ENCODE results near the gene GOLGA8K. TPM values are rescaled to one million over a fixed set of nuclear protein-coding genes. Genes with fewer than 3 reads are reported as not detected.
"Not testable (repeated sequence)": the region's sequence is repeated elsewhere in the genome, so short reads cannot be mapped to it uniquely, and the experiment has no call there.

GOLGA8K gene
- total RNA-seq, 1 experiment from 2014 or later: 0.85 TPM

GRCh38 chr15:32361662-32362061 is 41.4 kb downstream of the GOLGA8K start:
- H3K4me1 Mint-ChIP-seq; H3K4me1 ChIP-seq (ENCODE audit: insufficient read depth, low read length); H3T11ph ChIP-seq (ENCODE audit: low read length); H3K14ac ChIP-seq (ENCODE audit: insufficient read depth, low read length); H3K23me2 ChIP-seq (ENCODE audit: insufficient read length, low read depth, low read length, poor library complexity, severe bottlenecking); H4K20me1 ChIP-seq (ENCODE audit: control insufficient read depth, insufficient read depth, insufficient read length); H3K27ac ChIP-seq (ENCODE audit: insufficient read length, low read depth, low read length); H3K4ac ChIP-seq (ENCODE audit: low read depth, low read length); H3K4me3 Mint-ChIP-seq; H2BK5ac ChIP-seq (ENCODE audit: insufficient read length, low read length); H3K27me3 Mint-ChIP-seq (ENCODE audit: low read depth); H3K23ac ChIP-seq (ENCODE audit: insufficient read length, low read depth, low read length); H3K4me2 ChIP-seq (ENCODE audit: insufficient read depth, insufficient read length, low read length); H2BK120ac ChIP-seq (ENCODE audit: low read depth, low read length, poor library complexity, severe bottlenecking); H3K79me2 ChIP-seq (ENCODE audit: insufficient read depth, low read length); H3K27ac Mint-ChIP-seq; H3K36me3 Mint-ChIP-seq (ENCODE audit: insufficient read depth in 1 of 3, low read depth in 3 of 3); H2BK12ac ChIP-seq (ENCODE audit: insufficient read length, low read depth, low read length); H2BK15ac ChIP-seq (ENCODE audit: low read depth, low read length); H2AK5ac ChIP-seq (ENCODE audit: insufficient read length, low read length); H3K9me3 Mint-ChIP-seq; H2BK20ac ChIP-seq (ENCODE audit: low read depth, low read length, poor library complexity, severe bottlenecking); H4K5ac ChIP-seq (ENCODE audit: insufficient read length, low read depth, low read length); DNase-seq; H3K79me1 ChIP-seq (ENCODE audit: insufficient read depth, low read depth, low read length, poor library complexity, severe bottlenecking); H3K9me3 ChIP-seq (ENCODE audit: control insufficient read depth, low read depth, low read length); H3K27me3 ChIP-seq (ENCODE audit: insufficient read depth, low read length); H4K8ac ChIP-seq (replicated peaks; ENCODE audit: insufficient read length, low read depth, low read length); H3K9ac ChIP-seq (ENCODE audit: extremely low read depth, insufficient read length, low read length); H4K91ac ChIP-seq (ENCODE audit: insufficient read length, low read depth, low read length); H3K18ac ChIP-seq (ENCODE audit: insufficient read length, low read depth, low read length); H3K56ac ChIP-seq (ENCODE audit: insufficient read length, low read depth, low read length); H2AFZ ChIP-seq (ENCODE audit: low read length): not testable (repeated sequence)
- no CpG with 5 or more reads among the region's 4 CpGs for WGBS (ENCODE audit: extremely low coverage, insufficient read length, low lambda C conversion rate)

GRCh38 chr15:32358462-32358861 is 44.6 kb downstream of the GOLGA8K start:
- H2BK120ac ChIP-seq (ENCODE audit: low read depth, low read length, poor library complexity, severe bottlenecking); H3T11ph ChIP-seq (ENCODE audit: low read length); H3K23ac ChIP-seq (ENCODE audit: insufficient read length, low read depth, low read length); H3K4me1 Mint-ChIP-seq; H3K4me1 ChIP-seq (ENCODE audit: insufficient read depth, low read length); H3K27ac ChIP-seq (ENCODE audit: insufficient read length, low read depth, low read length); H3K4me3 Mint-ChIP-seq; H4K91ac ChIP-seq (ENCODE audit: insufficient read length, low read depth, low read length); H3K27ac Mint-ChIP-seq; H2BK15ac ChIP-seq (ENCODE audit: low read depth, low read length); H3K79me2 ChIP-seq (ENCODE audit: insufficient read depth, low read length); H2BK20ac ChIP-seq (ENCODE audit: low read depth, low read length, poor library complexity, severe bottlenecking); H3K9ac ChIP-seq (ENCODE audit: extremely low read depth, insufficient read length, low read length); H4K8ac ChIP-seq (replicated peaks; ENCODE audit: insufficient read length, low read depth, low read length); H3K36me3 Mint-ChIP-seq (ENCODE audit: insufficient read depth in 1 of 3, low read depth in 3 of 3); H3K27me3 ChIP-seq (ENCODE audit: insufficient read depth, low read length); H3K27me3 Mint-ChIP-seq (ENCODE audit: low read depth); H3K4ac ChIP-seq (ENCODE audit: low read depth, low read length); H3K4me2 ChIP-seq (ENCODE audit: insufficient read depth, insufficient read length, low read length); H2AFZ ChIP-seq (ENCODE audit: low read length); H2BK12ac ChIP-seq (ENCODE audit: insufficient read length, low read depth, low read length); H4K5ac ChIP-seq (ENCODE audit: insufficient read length, low read depth, low read length); H2BK5ac ChIP-seq (ENCODE audit: insufficient read length, low read length); DNase-seq; H3K9me3 Mint-ChIP-seq; H2AK5ac ChIP-seq (ENCODE audit: insufficient read length, low read length); H3K14ac ChIP-seq (ENCODE audit: insufficient read depth, low read length); H3K9me3 ChIP-seq (ENCODE audit: control insufficient read depth, low read depth, low read length); H3K79me1 ChIP-seq (ENCODE audit: insufficient read depth, low read depth, low read length, poor library complexity, severe bottlenecking); H4K20me1 ChIP-seq (ENCODE audit: control insufficient read depth, insufficient read depth, insufficient read length); H3K18ac ChIP-seq (ENCODE audit: insufficient read length, low read depth, low read length); H3K23me2 ChIP-seq (ENCODE audit: insufficient read length, low read depth, low read length, poor library complexity, severe bottlenecking); H3K56ac ChIP-seq (ENCODE audit: insufficient read length, low read depth, low read length): not testable (repeated sequence)
- no CpG with 5 or more reads among the region's 1 CpG for WGBS (ENCODE audit: extremely low coverage, insufficient read length, low lambda C conversion rate)

GRCh38 chr15:32356909-32357308 is 46.2 kb downstream of the GOLGA8K start:
- H3K27ac ChIP-seq (ENCODE audit: insufficient read length, low read depth, low read length); DNase-seq; H3K79me2 ChIP-seq (ENCODE audit: insufficient read depth, low read length); H3K9me3 Mint-ChIP-seq; H3K4me1 Mint-ChIP-seq; H3K18ac ChIP-seq (ENCODE audit: insufficient read length, low read depth, low read length); H4K5ac ChIP-seq (ENCODE audit: insufficient read length, low read depth, low read length); H2BK15ac ChIP-seq (ENCODE audit: low read depth, low read length); H3K27me3 Mint-ChIP-seq (ENCODE audit: low read depth); H4K8ac ChIP-seq (replicated peaks; ENCODE audit: insufficient read length, low read depth, low read length); H4K91ac ChIP-seq (ENCODE audit: insufficient read length, low read depth, low read length); H2BK12ac ChIP-seq (ENCODE audit: insufficient read length, low read depth, low read length); H2BK20ac ChIP-seq (ENCODE audit: low read depth, low read length, poor library complexity, severe bottlenecking); H3K4me1 ChIP-seq (ENCODE audit: insufficient read depth, low read length); H3K23ac ChIP-seq (ENCODE audit: insufficient read length, low read depth, low read length); H4K20me1 ChIP-seq (ENCODE audit: control insufficient read depth, insufficient read depth, insufficient read length); H3K36me3 Mint-ChIP-seq (ENCODE audit: insufficient read depth in 1 of 3, low read depth in 3 of 3); H2AK5ac ChIP-seq (ENCODE audit: insufficient read length, low read length); H3K9ac ChIP-seq (ENCODE audit: extremely low read depth, insufficient read length, low read length); H3T11ph ChIP-seq (ENCODE audit: low read length); H3K56ac ChIP-seq (ENCODE audit: insufficient read length, low read depth, low read length); H2BK5ac ChIP-seq (ENCODE audit: insufficient read length, low read length); H3K27ac Mint-ChIP-seq; H3K23me2 ChIP-seq (ENCODE audit: insufficient read length, low read depth, low read length, poor library complexity, severe bottlenecking); H3K14ac ChIP-seq (ENCODE audit: insufficient read depth, low read length); H3K4ac ChIP-seq (ENCODE audit: low read depth, low read length); H3K4me2 ChIP-seq (ENCODE audit: insufficient read depth, insufficient read length, low read length); H3K79me1 ChIP-seq (ENCODE audit: insufficient read depth, low read depth, low read length, poor library complexity, severe bottlenecking); H3K9me3 ChIP-seq (ENCODE audit: control insufficient read depth, low read depth, low read length); H2BK120ac ChIP-seq (ENCODE audit: low read depth, low read length, poor library complexity, severe bottlenecking); H2AFZ ChIP-seq (ENCODE audit: low read length); H3K27me3 ChIP-seq (ENCODE audit: insufficient read depth, low read length); H3K4me3 Mint-ChIP-seq: not testable (repeated sequence)
